ENCODE results near the gene SEC63. TPM values are rescaled to one million over a fixed set of nuclear protein-coding genes. Genes with fewer than 3 reads are reported as not detected.

Gene SEC63
- total RNA-seq, 1 experiment from 2014 or later, result 97.6 TPM

- TF ChIP-seq ZSCAN18 (CRISPR knock-in tag; IDR thresholded peaks at IDR 0.05) (no peak), E2F1 (CRISPR knock-in tag; IDR thresholded peaks at IDR 0.05) (no peak), MLX (CRISPR knock-in tag; IDR thresholded peaks at IDR 0.05) (no peak), NR3C1 (CRISPR knock-in tag; conservative IDR thresholded peaks at IDR 0.05; ENCODE audit: low read depth) (no peak), CBFB (CRISPR knock-in tag; IDR thresholded peaks at IDR 0.05; ENCODE audit: low read depth) (no peak), ETV6 (CRISPR knock-in tag; IDR thresholded peaks at IDR 0.05) (no peak), ELF4 (CRISPR knock-in tag; IDR thresholded peaks at IDR 0.05; ENCODE audit: low read depth) (no peak), CDX4 (CRISPR knock-in tag; IDR thresholded peaks at IDR 0.05; ENCODE audit: borderline replicate concordance) (no peak), MAX (CRISPR knock-in tag; IDR thresholded peaks at IDR 0.05) (no peak), MYBL2 (CRISPR knock-in tag; IDR thresholded peaks at IDR 0.05) (no peak), JAZF1 (CRISPR knock-in tag; IDR thresholded peaks at IDR 0.05) (no peak), OVOL2 (CRISPR knock-in tag; IDR thresholded peaks at IDR 0.05; ENCODE audit: borderline replicate concordance) (no peak), ZNF121 (CRISPR knock-in tag; IDR thresholded peaks at IDR 0.05) (no peak), ZNF423 (CRISPR knock-in tag; IDR thresholded peaks at IDR 0.05) (no peak)
These were observed 14.5 kb upstream of the SEC63 start (continued) for GRCh38 chr6:107972413-107973096.

- Mint-ChIP-seq H3K4me1 (peaks cover 27% of the 10 kb centered on the region), H3K27ac (no peak overlapping the region), H3K36me3 (no peaks in the 10 kb centered on the region), H3K9me3 (no peaks in the 10 kb centered on the region), H3K4me3 (no peak overlapping the region), H3K27me3 (ENCODE audit: low read depth) (no peaks in the 10 kb centered on the region; the same call in 1 of the 2 replicates)
- TF ChIP-seq ATF2 (CRISPR knock-in tag; IDR thresholded peaks at IDR 0.05; ENCODE audit: borderline replicate concordance, low read depth), result no peak
- no peak for TF ChIP-seq NFYB (CRISPR knock-in tag; conservative IDR thresholded peaks at IDR 0.05; ENCODE audit: low read depth)
- peak; percentile 95 for TF ChIP-seq HMGA2 (CRISPR knock-in tag; IDR thresholded peaks at IDR 0.05)
- TF ChIP-seq ZBTB21 (CRISPR knock-in tag; IDR thresholded peaks at IDR 0.05; ENCODE audit: borderline replicate concordance), result no peak
- TF ChIP-seq ZNF121 (CRISPR knock-in tag; IDR thresholded peaks at IDR 0.05), result no peak
- ChIA-PET POLR2A (no interaction called here), CTCF (interaction anchor here (1.2 to 1.3 kb wide), 2 partner anchors 9 to 526 kb away, joined by 3 to 4 read pairs; no protein-coding TSS in a partner anchor)
- DNase-seq (ENCODE audit: low spot score) (no peak), ATAC-seq (no peak)
These were observed 13.2 kb upstream of the SEC63 start for GRCh38 chr6:107971181-107971580.

GRCh38 chr6:107970255-107970654, 12.2 kb upstream of the SEC63 start:
- POLR2A ChIA-PET, result no interaction called here
- Mint-ChIP-seq H3K27ac (no peak overlapping the region), H3K36me3 (no peaks in the 10 kb centered on the region), H3K4me3 (no peak overlapping the region), H3K27me3 (ENCODE audit: low read depth) (no peaks in the 10 kb centered on the region; the same call in 1 of the 2 replicates), H3K4me1 (peaks cover 28% of the 10 kb centered on the region), H3K9me3 (no peaks in the 10 kb centered on the region)
- ATAC-seq (no peak), DNase-seq (ENCODE audit: low spot score) (no peak)
- CTCF ChIA-PET, result interaction anchor here (1.3 kb wide), 1 partner anchor 10 kb away, joined by 4 read pairs; no protein-coding TSS in a partner anchor
- TF ChIP-seq NR2C2 (CRISPR knock-in tag; IDR thresholded peaks at IDR 0.05), result no peak
- TF ChIP-seq KAT7 (CRISPR knock-in tag; IDR thresholded peaks at IDR 0.05; ENCODE audit: borderline replicate concordance), result no peak
- no peak for TF ChIP-seq E2F1 (CRISPR knock-in tag; IDR thresholded peaks at IDR 0.05)
- no peak for TF ChIP-seq NFYB (CRISPR knock-in tag; conservative IDR thresholded peaks at IDR 0.05; ENCODE audit: low read depth)
- TF ChIP-seq ATF1 (CRISPR knock-in tag; IDR thresholded peaks at IDR 0.05), result no peak
- TF ChIP-seq ARID4B (CRISPR knock-in tag; IDR thresholded peaks at IDR 0.05; ENCODE audit: borderline replicate concordance), result no peak
